OCI-M2 (cell line): Measurements from ENCODE around the gene ACADS.

Experiments
- DNase-seq: peaks from one replicate; lab custom pipeline; 2025; ENCODE audit not compliant: unreplicated experiment; lab: John Stamatoyannopoulos, UW

ACADS gene

GRCh38 chr12:120699553-120699952 is 26.1 kb upstream of the ACADS start:
- DNase-seq: no peak

- no peak for DNase-seq
Observed at GRCh38 chr12:120700886-120701285, 24.7 kb upstream of the ACADS start.

- DNase-seq: no peak
Observed at GRCh38 chr12:120702637-120703036, 23.0 kb upstream of the ACADS start.

- no peak for DNase-seq
Observed at GRCh38 chr12:120703311-120703942, 22.2 kb upstream of the ACADS start.

GRCh38 chr12:120705618-120706017 is 20.0 kb upstream of the ACADS start:
- DNase-seq: no peak

- no peak for DNase-seq
Observed at GRCh38 chr12:120706029-120706428, 19.6 kb upstream of the ACADS start.

GRCh38 chr12:120708651-120709050 is 17.0 kb upstream of the ACADS start:
- DNase-seq: no peak

- DNase-seq: no peak
Observed at GRCh38 chr12:120710031-120710804, 15.4 kb upstream of the ACADS start, which contains the start of gene UNC119B. Gene UNC119B, plus strand, starts transcription at chr12:120710458. Its CDS starts 17 bp downstream, at chr12:120710475.

- DNase-seq: no peak
Observed at GRCh38 chr12:120710805-120711296, 14.8 kb upstream of the ACADS start.

- no peak for DNase-seq
Observed at GRCh38 chr12:120711411-120711810, 14.2 kb upstream of the ACADS start.

GRCh38 chr12:120712610-120713009 is 13.0 kb upstream of the ACADS start:
- DNase-seq: no peak

- no peak for DNase-seq
Observed at GRCh38 chr12:120713861-120714482, 11.7 kb upstream of the ACADS start.

- no peak for DNase-seq
Observed at GRCh38 chr12:120718055-120718454, 7.6 kb upstream of the ACADS start.

- DNase-seq: no peak
Observed at GRCh38 chr12:120719072-120719471, 6.6 kb upstream of the ACADS start.

- no peak for DNase-seq
Observed at GRCh38 chr12:120719496-120720233, 6.0 kb upstream of the ACADS start.

- no peak for DNase-seq
Observed at GRCh38 chr12:120720234-120720986, 5.2 kb upstream of the ACADS start.

- DNase-seq: no peak
Observed at GRCh38 chr12:120720987-120721801, 4.4 kb upstream of the ACADS start.

- no peak for DNase-seq
Observed at GRCh38 chr12:120721866-120722265, 3.8 kb upstream of the ACADS start.

GRCh38 chr12:120722784-120723183 is 2.8 kb upstream of the ACADS start:
- no peak for DNase-seq

GRCh38 chr12:120724720-120725119 is 906 bp upstream of the ACADS start:
- DNase-seq: no peak
